GM12801 (cell line): Measurements from ENCODE around the gene COL5A2.

Experiments used
- CTCF ChIP-seq: IDR thresholded peaks from one replicate; pipeline ENCODE4 v1.5.1; 2011; ENCODE audit warnings: control low read depth; ENCODE audit not compliant: insufficient read length; ENCODE audit errors: extremely low read depth

The COL5A2 gene

GRCh38 chr2:189097934-189098333, 81.6 kb downstream of the COL5A2 start:
- TF ChIP-seq CTCF: no peak

GRCh38 chr2:189096769-189097447, 82.7 kb downstream of the COL5A2 start:
- no peak for TF ChIP-seq CTCF

- TF ChIP-seq CTCF: no peak
These were observed 84.5 kb downstream of the COL5A2 start for GRCh38 chr2:189095101-189095500.

GRCh38 chr2:189092936-189093335, 86.6 kb downstream of the COL5A2 start:
- no peak for TF ChIP-seq CTCF

GRCh38 chr2:189091253-189091652, 88.3 kb downstream of the COL5A2 start:
- TF ChIP-seq CTCF: no peak

- no peak for TF ChIP-seq CTCF
These were observed 90.9 kb downstream of the COL5A2 start for GRCh38 chr2:189088591-189089205.

GRCh38 chr2:189086710-189087109, 92.9 kb downstream of the COL5A2 start:
- no peak for TF ChIP-seq CTCF
